K562 (cell line): Measurements from ENCODE around the gene ELOVL7. TPM values are rescaled to one million over a fixed set of nuclear protein-coding genes. Genes with fewer than 3 reads are reported as not detected.

ENCODE experiments used
- ATAC-seq: fragments of 200-7000 bp; cut with Tn5 transposase; 3 replicates; pipeline ENCODE4 v1.9.1; 2020; ENCODE audit warnings: moderate library complexity
- BruUV-seq: library from RNA; stranded (reverse); fragments of 400-500 nt; replicated peaks from 2 replicates; lab custom pipeline; 2021; lab: Mats Ljungman, UMichigan
- CTCF ChIA-PET: fragments of 300-600 bp; formaldehyde crosslinking; extraction: SDS; loops from one replicate; lab custom pipeline; 2021; ENCODE audit warnings: low intra/inter-chr PET ratio; lab: Yijun Ruan, JAX
- POLR2A ChIA-PET: fragments of 300-600, 350-650 bp; sonication (Branson Sonifier 250); formaldehyde crosslinking; extraction: SDS; loops from one replicate; lab custom pipeline; 2021; ENCODE audit warnings: antibody characterized with exemption, inconsistent platforms; lab: Yijun Ruan, JAX
- DNase-seq, 4 experiments: peaks; one replicate each; pipeline versions ENCODE4 v3.0.0 to v3.0.0-alpha.2; 2011 to 2018; ENCODE audit warnings: low spot score in 3 of 4, mixed read lengths in 3 of 4; ENCODE audit errors: extremely low read depth in 1 of 4
- FAIRE-seq: peaks from 2 replicates; lab custom pipeline; 2011; peaks lifted over from hg19 to GRCh38; lab: Jason Lieb, UNC
- H2AFZ ChIP-seq: 2 replicates; pipeline ENCODE4 v1.6.0; 2011; ENCODE audit warnings: low read depth, low read length, control low read depth, inconsistent platforms
- H3K27ac ChIP-seq: fragments of 200-600 bp; 3 replicates; pipeline ENCODE4 v1.8.0; 2011; ENCODE audit warnings: low read depth, mild to moderate bottlenecking, control low read depth, inconsistent platforms, low read length, moderate library complexity, mixed read lengths; ENCODE audit errors: extremely low read depth
- H3K27me3 ChIP-seq, 2 experiments: fragments of 300-600 bp in 1 of 2; 2 replicates in 1 of 2; 3 replicates in 1 of 2; pipeline versions ENCODE4 v1.6.0 to v1.8.0; 2011; ENCODE audit warnings: inconsistent platforms in 2 of 2, low read length in 2 of 2, mild to moderate bottlenecking in 1 of 2, mixed read lengths in 1 of 2, moderate library complexity in 1 of 2; ENCODE audit not compliant: control insufficient read depth in 2 of 2, insufficient read depth in 2 of 2
- H3K36me3 ChIP-seq: fragments of 300-600 bp; 3 replicates; pipeline ENCODE4 v1.8.0; 2011; ENCODE audit warnings: mild to moderate bottlenecking, low read length, inconsistent platforms; ENCODE audit not compliant: control insufficient read depth, insufficient read depth
- H3K4me1 ChIP-seq, 2 experiments: fragments of 200-600 bp in 1 of 2; replicated peaks in 1 of 2; 2 replicates in 1 of 2; 3 replicates in 1 of 2; pipeline versions ENCODE4 v1.5.1 to v1.8.0; 2011; ENCODE audit warnings: inconsistent platforms in 2 of 2, low read length in 2 of 2, mild to moderate bottlenecking in 1 of 2, mixed read lengths in 1 of 2, moderate library complexity in 1 of 2; ENCODE audit not compliant: control insufficient read depth in 2 of 2, insufficient read depth in 2 of 2
- H3K4me2 ChIP-seq: 2 replicates; pipeline ENCODE4 v1.6.1; 2011; ENCODE audit warnings: low read length, control low read depth, inconsistent platforms, mixed read lengths; ENCODE audit not compliant: insufficient read depth
- H3K4me3 ChIP-seq: fragments of 200-600 bp; sonication (generic), shearing (Covaris generic); 2 replicates; pipeline ENCODE4 v1.5.1; 2016; ENCODE audit warnings: control low read depth, inconsistent platforms
- H3K79me2 ChIP-seq: fragments of 200-600 bp; 3 replicates; pipeline ENCODE4 v1.8.0; 2011; ENCODE audit warnings: low read length, inconsistent platforms; ENCODE audit not compliant: control insufficient read depth, insufficient read depth
- H3K9ac ChIP-seq, 2 experiments: 2 replicates each; pipeline versions ENCODE4 v1.6.0 to v1.6.1; 2011; ENCODE audit warnings: low read depth in 2 of 2, low read length in 2 of 2, control low read depth in 1 of 2, inconsistent platforms in 1 of 2, mild to moderate bottlenecking in 1 of 2, mixed read lengths in 1 of 2; ENCODE audit not compliant: insufficient read depth in 1 of 2
- H3K9me1 ChIP-seq: one replicate; pipeline ENCODE4 v1.6.0; 2011; ENCODE audit warnings: inconsistent platforms, mild to moderate bottlenecking, low read length, moderate library complexity; ENCODE audit not compliant: control insufficient read depth, insufficient read depth
- H3K9me3 ChIP-seq: replicated peaks from 2 replicates; pipeline ENCODE4 v1.5.1; 2011; ENCODE audit warnings: low read depth, low read length, inconsistent platforms; ENCODE audit not compliant: control insufficient read depth, insufficient read depth
- H4K20me1 ChIP-seq: replicated peaks from 2 replicates; pipeline ENCODE4 v1.6.1; 2011; ENCODE audit warnings: low read length, inconsistent platforms, mixed read lengths; ENCODE audit not compliant: control insufficient read depth, insufficient read depth
- CBX8 ChIP-seq: fragments of 200-600 bp; sonication (generic); IDR thresholded peaks from 2 replicates; pipeline ENCODE4 v1.6.1; 2012; ENCODE audit warnings: borderline replicate concordance, mixed run types, low read depth, mild to moderate bottlenecking, moderate library complexity, mixed read lengths, low read length, control low read depth, inconsistent platforms; ENCODE audit not compliant: poor library complexity, severe bottlenecking; ENCODE audit errors: extremely low read depth
- CEBPB ChIP-seq: fragments of 450-650 bp; IDR thresholded peaks from 2 replicates; pipeline ENCODE4 v1.6.1; 2016; ENCODE audit warnings: missing genetic modification characterization, missing compliant biosample characterization
- ELF1 ChIP-seq: fragments of 200-800 bp; sonication (Bioruptor generic); IDR thresholded peaks from 2 replicates; pipeline ENCODE4 v1.6.1; 2016; ENCODE audit warnings: missing genetic modification characterization, missing compliant biosample characterization
- GABPB2 ChIP-seq: fragments of 250-450 bp; sonication (Bioruptor Pico); conservative IDR thresholded peaks from 2 replicates; pipeline ENCODE4 v1.5.1; 2021; ENCODE audit warnings: mild to moderate bottlenecking
- IFI16 ChIP-seq: fragments of 250-450 bp; sonication (Bioruptor Pico); IDR thresholded peaks from 2 replicates; pipeline ENCODE4 v2.1.2; 2022; ENCODE audit warnings: mild to moderate bottlenecking, inconsistent platforms
- JUNB ChIP-seq: fragments of 450-650 bp; formaldehyde crosslinking; conservative IDR thresholded peaks from 2 replicates; pipeline ENCODE4 v1.4.0; 2020; ENCODE audit warnings: mild to moderate bottlenecking
- ZNF140 ChIP-seq: fragments of 250-450 bp; sonication (Bioruptor Pico); IDR thresholded peaks from 2 replicates; pipeline ENCODE4 v1.8.0; 2021; ENCODE audit warnings: moderate library complexity, mild to moderate bottlenecking, inconsistent platforms
- ZNF143 ChIP-seq: sonication (generic); formaldehyde crosslinking; IDR thresholded peaks from 2 replicates; pipeline ENCODE4 v1.9.0; 2022; ENCODE audit warnings: mild to moderate bottlenecking, missing genetic modification reagents
- ZNF175 ChIP-seq: fragments of 200-800 bp; sonication (Bioruptor generic); IDR thresholded peaks from 2 replicates; pipeline ENCODE4 v1.6.1; 2016; ENCODE audit warnings: low read depth, mild to moderate bottlenecking, missing genetic modification characterization, missing compliant biosample characterization
- WGBS: fragments of 100-300 bp; shearing (Covaris generic); methylation state at CpG from one replicate; pipeline ENCODE4 v1.1.6; 2016; ENCODE audit warnings: low coverage, mixed read lengths; ENCODE audit not compliant: insufficient coverage; ENCODE audit errors: missing lambda C conversion rate; 5-methylcytosine and 5-hydroxymethylcytosine counted together
- in situ Hi-C: fragments of 300-500 bp; cut with MboI; formaldehyde crosslinking; loops from 4 replicates; pipeline ENCODE4 v1.15.0; 2018; ENCODE audit warnings: inconsistent platforms, mixed read lengths
- intact Hi-C: fragments of 100-400 bp; cut with micrococcal nuclease; formaldehyde crosslinking; loops from 2 replicates; pipeline ENCODE4 v1.14.2; 2022
- polyA plus RNA-seq, 8 experiments: library from polyadenylated mRNA; depleted of rRNA in 4 of 8; stranded (reverse) in 5 of 8; unstranded in 3 of 8; fragments of >200 nt; fragmentation: Nextera tagmentation in 2 of 8; fragmentation: Illumina TruSeq in 1 of 8; extraction: Ambion mirVana in 2 of 8; extraction: Trizol in 1 of 8; gene quantifications; 2 replicates each; pipeline versions ENCODE4 v1.2.1 to v1.2.3, GENCODE V29; 2011 to 2014; ENCODE audit warnings: inconsistent platforms in 1 of 8, missing spikeins in 1 of 8
- total RNA-seq, 7 experiments: library from RNA; depleted of rRNA in 6 of 7; stranded (reverse); fragments of >200 nt in 6 of 7; fragmentation: Illumina TruSeq in 2 of 7; extraction: Trizol in 2 of 7; gene quantifications; 2 replicates each; pipeline versions ENCODE4 v1.2.1 to v1.2.3, GENCODE V29; 2011 to 2021; ENCODE audit warnings: low replicate concordance in 1 of 7
- TF ChIP-seq, protein P1 (sequence below): fragments of 450-650 bp; IDR thresholded peaks from 2 replicates; pipeline ENCODE4 v1.6.1; 2014; ENCODE audit warnings: low read depth, mild to moderate bottlenecking, moderate library complexity, borderline replicate concordance
- TF ChIP-seq, protein P2 (sequence below): sonication (generic); formaldehyde crosslinking; IDR thresholded peaks from 2 replicates; pipeline ENCODE4 v1.8.0; 2022; ENCODE audit warnings: mild to moderate bottlenecking, missing genetic modification reagents, borderline replicate concordance
- TF ChIP-seq, protein P3 (sequence below): sonication (generic); formaldehyde crosslinking; IDR thresholded peaks from 2 replicates; pipeline ENCODE4 v1.8.0; 2022; ENCODE audit warnings: mild to moderate bottlenecking, missing genetic modification reagents
- TF ChIP-seq, protein P4 (sequence below): fragments of 450-650 bp; formaldehyde crosslinking; IDR thresholded peaks from 2 replicates; pipeline ENCODE4 v1.4.0; 2022; ENCODE audit warnings: missing genetic modification characterization
- TF ChIP-seq, protein P5 (sequence below), 3 experiments: fragments of 200-800 bp in 1 of 3; sonication (Bioruptor generic) in 1 of 3; sonication (generic) in 1 of 3; formaldehyde crosslinking in 1 of 3; IDR thresholded peaks; 2 replicates each; pipeline versions ENCODE4 v1.6.1 to v1.8.0; 2016 to 2022; ENCODE audit warnings: mild to moderate bottlenecking in 2 of 3, missing compliant biosample characterization in 2 of 3, missing genetic modification characterization in 2 of 3, missing genetic modification reagents in 1 of 3

ELOVL7 gene
- total and polyA plus RNA-seq, 9 of the 15 experiments (the other 6 are each of a cell fraction or from before 2014, with no cell fraction given): 4.5 to 12.3 (median 6.9) TPM

DNA sequence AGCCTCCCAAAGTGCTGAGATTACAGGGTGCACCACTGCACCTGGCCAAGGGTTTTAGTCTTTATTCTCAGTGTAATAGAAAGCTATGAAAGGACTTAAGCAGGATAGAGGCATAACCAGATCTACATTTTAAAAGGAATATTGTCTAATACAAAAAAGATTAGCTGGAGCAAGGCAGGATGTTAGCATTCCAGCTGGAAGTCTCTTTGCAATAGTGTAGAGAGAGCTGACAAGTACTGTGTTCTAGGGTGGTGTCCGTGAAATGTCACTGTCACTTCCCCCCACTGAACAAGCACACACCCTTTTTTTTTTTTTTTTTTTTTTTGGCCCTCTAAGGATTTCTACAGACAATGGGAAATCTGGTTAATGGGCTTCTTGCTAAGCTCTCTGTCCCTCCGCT lies 119.9 kb downstream of the ELOVL7 start (continued):
- TF ChIP-seq CBX8 (no peak), CEBPB (tag) (no peak), IFI16 (CRISPR knock-in tag) (no peak)
- TF ChIP-seq, protein P1, sequence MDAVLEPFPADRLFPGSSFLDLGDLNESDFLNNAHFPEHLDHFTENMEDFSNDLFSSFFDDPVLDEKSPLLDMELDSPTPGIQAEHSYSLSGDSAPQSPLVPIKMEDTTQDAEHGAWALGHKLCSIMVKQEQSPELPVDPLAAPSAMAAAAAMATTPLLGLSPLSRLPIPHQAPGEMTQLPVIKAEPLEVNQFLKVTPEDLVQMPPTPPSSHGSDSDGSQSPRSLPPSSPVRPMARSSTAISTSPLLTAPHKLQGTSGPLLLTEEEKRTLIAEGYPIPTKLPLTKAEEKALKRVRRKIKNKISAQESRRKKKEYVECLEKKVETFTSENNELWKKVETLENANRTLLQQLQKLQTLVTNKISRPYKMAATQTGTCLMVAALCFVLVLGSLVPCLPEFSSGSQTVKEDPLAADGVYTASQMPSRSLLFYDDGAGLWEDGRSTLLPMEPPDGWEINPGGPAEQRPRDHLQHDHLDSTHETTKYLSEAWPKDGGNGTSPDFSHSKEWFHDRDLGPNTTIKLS: no peak
- TF ChIP-seq, protein P2, sequence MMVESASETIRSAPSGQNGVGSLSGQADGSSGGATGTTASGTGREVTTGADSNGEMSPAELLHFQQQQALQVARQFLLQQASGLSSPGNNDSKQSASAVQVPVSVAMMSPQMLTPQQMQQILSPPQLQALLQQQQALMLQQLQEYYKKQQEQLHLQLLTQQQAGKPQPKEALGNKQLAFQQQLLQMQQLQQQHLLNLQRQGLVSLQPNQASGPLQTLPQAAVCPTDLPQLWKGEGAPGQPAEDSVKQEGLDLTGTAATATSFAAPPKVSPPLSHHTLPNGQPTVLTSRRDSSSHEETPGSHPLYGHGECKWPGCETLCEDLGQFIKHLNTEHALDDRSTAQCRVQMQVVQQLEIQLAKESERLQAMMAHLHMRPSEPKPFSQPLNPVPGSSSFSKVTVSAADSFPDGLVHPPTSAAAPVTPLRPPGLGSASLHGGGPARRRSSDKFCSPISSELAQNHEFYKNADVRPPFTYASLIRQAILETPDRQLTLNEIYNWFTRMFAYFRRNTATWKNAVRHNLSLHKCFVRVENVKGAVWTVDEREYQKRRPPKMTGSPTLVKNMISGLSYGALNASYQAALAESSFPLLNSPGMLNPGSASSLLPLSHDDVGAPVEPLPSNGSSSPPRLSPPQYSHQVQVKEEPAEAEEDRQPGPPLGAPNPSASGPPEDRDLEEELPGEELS: no peak

DNA sequence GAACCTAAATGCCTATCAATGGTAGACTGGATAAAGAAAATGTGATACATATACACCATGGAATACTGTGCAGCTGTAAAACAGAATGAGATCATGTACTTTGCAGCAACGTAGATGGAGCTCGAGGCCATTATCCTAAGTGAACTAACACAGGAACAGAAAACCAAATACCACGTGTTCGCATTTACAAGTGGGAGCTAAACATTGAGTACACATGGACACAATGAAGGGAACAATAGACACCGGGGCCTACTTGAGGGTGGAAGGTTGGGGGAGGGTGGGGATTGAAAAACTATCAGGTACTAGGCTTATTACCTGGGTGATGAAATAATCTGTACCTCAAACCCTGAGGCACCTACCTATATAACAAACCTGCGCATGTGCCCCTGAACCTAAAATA lies 121.7 kb downstream of the ELOVL7 start:
- in situ Hi-C loops (no loop called here), intact Hi-C loops (no loop called here)
- DNase-seq: no peak
- Histone ChIP-seq H3K27me3 (no peaks in the 10 kb centered on the region; a peak in 1 of 5 replicates), H3K4me3 (no peak overlapping the region), H3K27ac (no peak overlapping the region), H4K20me1 (no peaks in the 10 kb centered on the region), H3K9me3 (no peaks in the 10 kb centered on the region), H3K4me1 (no peaks in the 10 kb centered on the region), H3K36me3 (no peaks in the 10 kb centered on the region), H3K9me1 (no peaks in the 10 kb centered on the region), H2AFZ (no peak overlapping the region), H3K79me2 (no peaks in the 10 kb centered on the region), H3K4me2 (no peak overlapping the region), H3K9ac (no peak overlapping the region)
- no peak for FAIRE-seq
- ChIA-PET POLR2A (interaction anchor here (1.1 kb wide), 1 partner anchor 23 kb away, joined by 3 read pairs; the partner anchor contains the start of gene DEPDC1B), CTCF (no interaction called here)
- 21% methylated on average over 6 of the region's 6 CpGs for WGBS
- ATAC-seq: no peak
- no TSS peak for BruUV-seq
- TF ChIP-seq, protein P3, sequence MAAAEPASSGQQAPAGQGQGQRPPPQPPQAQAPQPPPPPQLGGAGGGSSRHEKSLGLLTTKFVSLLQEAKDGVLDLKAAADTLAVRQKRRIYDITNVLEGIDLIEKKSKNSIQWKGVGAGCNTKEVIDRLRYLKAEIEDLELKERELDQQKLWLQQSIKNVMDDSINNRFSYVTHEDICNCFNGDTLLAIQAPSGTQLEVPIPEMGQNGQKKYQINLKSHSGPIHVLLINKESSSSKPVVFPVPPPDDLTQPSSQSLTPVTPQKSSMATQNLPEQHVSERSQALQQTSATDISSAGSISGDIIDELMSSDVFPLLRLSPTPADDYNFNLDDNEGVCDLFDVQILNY (CRISPR knock-in tag): no peak
- no peak for TF ChIP-seq ZNF140
- no peak for TF ChIP-seq ZNF143 (CRISPR knock-in tag)
- TF ChIP-seq JUNB (CRISPR knock-in tag): no peak
- TF ChIP-seq, protein P4, sequence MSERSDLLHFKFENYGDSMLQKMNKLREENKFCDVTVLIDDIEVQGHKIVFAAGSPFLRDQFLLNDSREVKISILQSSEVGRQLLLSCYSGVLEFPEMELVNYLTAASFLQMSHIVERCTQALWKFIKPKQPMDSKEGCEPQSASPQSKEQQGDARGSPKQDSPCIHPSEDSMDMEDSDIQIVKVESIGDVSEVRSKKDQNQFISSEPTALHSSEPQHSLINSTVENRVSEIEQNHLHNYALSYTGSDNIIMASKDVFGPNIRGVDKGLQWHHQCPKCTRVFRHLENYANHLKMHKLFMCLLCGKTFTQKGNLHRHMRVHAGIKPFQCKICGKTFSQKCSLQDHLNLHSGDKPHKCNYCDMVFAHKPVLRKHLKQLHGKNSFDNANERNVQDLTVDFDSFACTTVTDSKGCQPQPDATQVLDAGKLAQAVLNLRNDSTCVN (CRISPR knock-in tag): no peak
- TF ChIP-seq ELF1 (tag): no peak
- TF ChIP-seq, protein P5, sequence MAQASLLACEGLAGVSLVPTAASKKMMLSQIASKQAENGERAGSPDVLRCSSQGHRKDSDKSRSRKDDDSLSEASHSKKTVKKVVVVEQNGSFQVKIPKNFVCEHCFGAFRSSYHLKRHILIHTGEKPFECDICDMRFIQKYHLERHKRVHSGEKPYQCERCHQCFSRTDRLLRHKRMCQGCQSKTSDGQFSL (CRISPR knock-in tag; IDR thresholded peaks at IDR 0.05): no peak
- TF ChIP-seq, protein P5 (tag; IDR thresholded peaks at IDR 0.05): no peak
- no peak for TF ChIP-seq ZNF175
- TF ChIP-seq GABPB2 (CRISPR knock-in tag): no peak
